Colon (tissue), 2 donors: ENCODE measurements around the gene ROCK2.

ENCODE experiments used
- FAIRE-seq: peaks from 2 replicates; lab custom pipeline; 2012; peaks lifted over from hg19 to GRCh38; lab: Jason Lieb, UNC
- donor health status: control.
- donor health status: control.

The ROCK2 gene

GRCh38 chr2:11367170-11367730 is 22.8 kb upstream of the ROCK2 start:
- no peak for FAIRE-seq

- no peak for FAIRE-seq
Measured at GRCh38 chr2:11366326-11366741, 21.9 kb upstream of the ROCK2 start.

GRCh38 chr2:11365096-11365879 is 20.9 kb upstream of the ROCK2 start:
- no peak for FAIRE-seq

- no peak for FAIRE-seq
Measured at GRCh38 chr2:11364565-11364887, 20.1 kb upstream of the ROCK2 start.

GRCh38 chr2:11363868-11364564 is 19.6 kb upstream of the ROCK2 start:
- FAIRE-seq = no peak

GRCh38 chr2:11359865-11360264 is 15.4 kb upstream of the ROCK2 start:
- FAIRE-seq = no peak

GRCh38 chr2:11357428-11357972 is 13.1 kb upstream of the ROCK2 start:
- FAIRE-seq = no peak

GRCh38 chr2:11356764-11357163 is 12.3 kb upstream of the ROCK2 start:
- FAIRE-seq = no peak

GRCh38 chr2:11355194-11356053 is 11.0 kb upstream of the ROCK2 start:
- no peak for FAIRE-seq

GRCh38 chr2:11354363-11355154 is 10.1 kb upstream of the ROCK2 start:
- FAIRE-seq = no peak

- FAIRE-seq = no peak
Measured at GRCh38 chr2:11352781-11353537, 8.5 kb upstream of the ROCK2 start.

GRCh38 chr2:11348209-11348749 is 3.8 kb upstream of the ROCK2 start:
- no peak for FAIRE-seq

- no peak for FAIRE-seq
Measured at GRCh38 chr2:11347403-11347959, 3.0 kb upstream of the ROCK2 start.

GRCh38 chr2:11346023-11346482 is 1.6 kb upstream of the ROCK2 start:
- FAIRE-seq = no peak

- FAIRE-seq = no peak
Measured at GRCh38 chr2:11344956-11345677, 681 bp upstream of the ROCK2 start.

GRCh38 chr2:11343650-11344341 is 640 bp downstream of the ROCK2 start:
- FAIRE-seq = no peak

GRCh38 chr2:11343368-11343649 is 1.1 kb downstream of the ROCK2 start:
- FAIRE-seq = no peak

GRCh38 chr2:11342551-11343367 is 1.7 kb downstream of the ROCK2 start:
- FAIRE-seq = no peak
